Prostate gland (tissue), 2 donors: ENCODE results near the gene MED7.

Experiments
- CTCF ChIP-seq, 4 experiments: fragments of 200-600 bp in 2 of 4; fragments of 450-650 bp in 2 of 4; sonication (generic) in 2 of 4; IDR thresholded peaks; 1 replicate in 3 of 4; 2 replicates in 1 of 4; pipeline ENCODE4 v1.5.1; 2016 to 2019; ENCODE audit warnings: antibody characterized with exemption in 4 of 4, mild to moderate bottlenecking in 2 of 4, moderate library complexity in 2 of 4
- POLR2AphosphoS5 ChIP-seq: sonication (generic); formaldehyde crosslinking; IDR thresholded peaks from one replicate; pipeline ENCODE4 v1.6.1; 2017; ENCODE audit warnings: antibody characterized with exemption

GRCh38 chr5:157172403-157172802 lies 29.7 kb upstream of the MED7 start:
- TF ChIP-seq CTCF (IDR thresholded peaks at IDR 0.05) (no peak), POLR2AphosphoS5 (no peak)
